IPS-18c (cell line): ENCODE data around the gene FBXO36.

Source experiments
- H3K4me3 ChIP-seq: 2 replicates; pipeline ENCODE4 v1.7.0; 2013; ENCODE audit warnings: low read depth, mild to moderate bottlenecking, low read length, moderate library complexity; ENCODE audit not compliant: insufficient read depth
- H3K9me3 ChIP-seq: one replicate; pipeline ENCODE4 v1.6.1; 2013; ENCODE audit warnings: mild to moderate bottlenecking, low read length, moderate library complexity; ENCODE audit not compliant: control insufficient read depth, insufficient read depth

FBXO36 gene

GRCh38 chr2:230060672-230061293 lies 138.5 kb downstream of the FBXO36 start:
- no peak overlapping the region for H3K4me3 ChIP-seq
- peaks cover 2% of the 10 kb centered on the region for H3K9me3 ChIP-seq
